ENCODE results near the gene OR13A1.

- TF ChIP-seq USF2 (CRISPR knock-in tag; IDR thresholded peaks at IDR 0.05) = no peak
- TF ChIP-seq CTCF (IDR thresholded peaks at IDR 0.05) = no peak
- no peak for TF ChIP-seq E2F5 (CRISPR knock-in tag; IDR thresholded peaks at IDR 0.05)
- TF ChIP-seq ZNF121 (CRISPR knock-in tag; IDR thresholded peaks at IDR 0.05) = no peak
- TF ChIP-seq PRRX2 (CRISPR knock-in tag; IDR thresholded peaks at IDR 0.05) = no peak
- TF ChIP-seq NR2C2 (CRISPR knock-in tag; IDR thresholded peaks at IDR 0.05) = no peak
- no peak for TF ChIP-seq TEAD4 (CRISPR knock-in tag; IDR thresholded peaks at IDR 0.05)
- no peak for TF ChIP-seq ZBTB43 (CRISPR knock-in tag; IDR thresholded peaks at IDR 0.05)
Measured at GRCh38 chr10:45280113-45280760, 35.2 kb downstream of the OR13A1 start.
